Measurements from ENCODE around the gene GCN1. TPM values are rescaled to one million over a fixed set of nuclear protein-coding genes. Genes with fewer than 3 reads are reported as not detected.

The GCN1 gene
- total RNA-seq, 4 donors from 2014 or later: 50.5 to 106 (median 64.3) TPM

DNA sequence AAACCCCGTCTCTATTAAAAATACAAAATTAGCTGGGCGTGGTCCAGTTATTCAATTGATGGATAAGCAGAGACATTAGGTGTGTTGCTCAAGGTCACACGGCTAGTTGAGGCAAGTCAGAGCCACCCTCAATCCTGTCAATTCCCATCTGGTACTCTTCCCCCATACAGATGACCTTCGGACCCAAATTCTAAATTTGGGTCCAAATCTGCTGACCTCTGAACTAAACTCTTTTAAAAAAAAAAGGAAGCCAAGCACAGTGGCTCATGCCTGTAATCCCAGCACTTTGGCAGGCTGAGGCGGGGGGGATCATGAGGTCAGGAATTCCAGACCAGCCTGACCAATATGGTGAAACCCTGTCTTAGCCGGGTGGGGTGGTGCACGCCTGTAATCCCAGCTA, 23.9 kb downstream of the GCN1 start:
- H3K27me3 ChIP-seq: no peaks in the 10 kb centered on the region
- no peak overlapping the region for H3K4me3 ChIP-seq
- intact Hi-C loops (cut with DNase I; ENCODE audit: low total_unique reads): no loop called here
- no peak overlapping the region for H3K27ac ChIP-seq
- TF ChIP-seq, protein P1, sequence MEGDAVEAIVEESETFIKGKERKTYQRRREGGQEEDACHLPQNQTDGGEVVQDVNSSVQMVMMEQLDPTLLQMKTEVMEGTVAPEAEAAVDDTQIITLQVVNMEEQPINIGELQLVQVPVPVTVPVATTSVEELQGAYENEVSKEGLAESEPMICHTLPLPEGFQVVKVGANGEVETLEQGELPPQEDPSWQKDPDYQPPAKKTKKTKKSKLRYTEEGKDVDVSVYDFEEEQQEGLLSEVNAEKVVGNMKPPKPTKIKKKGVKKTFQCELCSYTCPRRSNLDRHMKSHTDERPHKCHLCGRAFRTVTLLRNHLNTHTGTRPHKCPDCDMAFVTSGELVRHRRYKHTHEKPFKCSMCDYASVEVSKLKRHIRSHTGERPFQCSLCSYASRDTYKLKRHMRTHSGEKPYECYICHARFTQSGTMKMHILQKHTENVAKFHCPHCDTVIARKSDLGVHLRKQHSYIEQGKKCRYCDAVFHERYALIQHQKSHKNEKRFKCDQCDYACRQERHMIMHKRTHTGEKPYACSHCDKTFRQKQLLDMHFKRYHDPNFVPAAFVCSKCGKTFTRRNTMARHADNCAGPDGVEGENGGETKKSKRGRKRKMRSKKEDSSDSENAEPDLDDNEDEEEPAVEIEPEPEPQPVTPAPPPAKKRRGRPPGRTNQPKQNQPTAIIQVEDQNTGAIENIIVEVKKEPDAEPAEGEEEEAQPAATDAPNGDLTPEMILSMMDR (IDR thresholded peaks at IDR 0.05): no peak
- TF ChIP-seq POLR2A (IDR thresholded peaks at IDR 0.05): no peak
- no peaks in the 10 kb centered on the region for H3K4me1 ChIP-seq
- DNase-seq: no peak
- H3K36me3 ChIP-seq: no peaks in the 10 kb centered on the region
- no peaks in the 10 kb centered on the region for H3K9me3 ChIP-seq

DNA sequence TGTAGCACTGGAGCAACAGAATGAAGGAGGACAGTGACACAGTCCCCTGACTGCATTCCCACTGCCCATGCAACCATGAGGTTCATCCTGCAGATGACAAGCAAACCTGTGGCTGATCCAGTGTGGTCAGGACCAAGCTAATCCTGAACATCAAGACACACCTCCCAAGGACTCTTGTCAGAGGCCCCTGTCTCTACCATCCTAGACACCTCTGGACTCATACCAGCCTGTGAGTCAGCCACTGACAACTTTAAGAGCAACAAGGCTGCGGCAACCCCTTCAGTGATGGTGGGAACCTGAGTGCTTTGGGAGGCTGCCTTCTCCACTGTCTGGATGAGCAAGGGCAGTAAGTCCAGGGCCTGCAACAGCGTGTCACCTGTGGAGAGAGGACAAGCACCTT, 24.6 kb downstream of the GCN1 start:
- Histone ChIP-seq H3K36me3 (no peaks in the 10 kb centered on the region), H3K27me3 (no peaks in the 10 kb centered on the region), H3K4me1 (no peaks in the 10 kb centered on the region), H3K4me3 (no peak overlapping the region), H3K27ac (no peak overlapping the region), H3K9me3 (no peaks in the 10 kb centered on the region)
- DNase-seq: no peak
- intact Hi-C loops (cut with DNase I; ENCODE audit: low total_unique reads): no loop called here
- TF ChIP-seq, protein P1 (IDR thresholded peaks at IDR 0.05): no peak
- TF ChIP-seq POLR2A (IDR thresholded peaks at IDR 0.05): no peak

DNA sequence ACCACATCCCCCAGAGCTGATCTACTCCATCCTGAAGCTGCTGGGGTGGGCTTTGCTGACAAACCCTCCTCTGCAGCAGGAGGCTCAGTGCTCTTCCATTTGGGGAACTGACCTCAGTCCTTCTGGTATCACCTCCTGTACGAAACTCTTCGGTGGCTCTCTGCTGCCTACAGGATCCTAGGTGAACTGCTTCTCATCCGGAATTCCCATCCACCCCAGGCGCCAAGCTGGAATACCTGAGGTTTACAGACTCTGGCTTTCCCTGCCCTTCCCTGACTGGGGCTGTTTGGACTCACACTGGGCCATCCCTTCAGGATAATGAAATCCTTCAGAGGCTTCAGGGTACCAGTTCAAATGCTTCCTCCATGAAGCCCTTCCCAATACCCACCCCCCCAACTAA, 26.2 kb downstream of the GCN1 start:
- DNase-seq: no peak
- Histone ChIP-seq H3K9me3 (no peaks in the 10 kb centered on the region), H3K4me3 (no peak overlapping the region), H3K36me3 (no peaks in the 10 kb centered on the region), H3K27ac (no peak overlapping the region), H3K27me3 (no peaks in the 10 kb centered on the region), H3K4me1 (no peaks in the 10 kb centered on the region)
- intact Hi-C loops (cut with DNase I; ENCODE audit: low total_unique reads): no loop called here
- TF ChIP-seq, protein P1 (IDR thresholded peaks at IDR 0.05): no peak
- TF ChIP-seq POLR2A (IDR thresholded peaks at IDR 0.05): no peak

DNA sequence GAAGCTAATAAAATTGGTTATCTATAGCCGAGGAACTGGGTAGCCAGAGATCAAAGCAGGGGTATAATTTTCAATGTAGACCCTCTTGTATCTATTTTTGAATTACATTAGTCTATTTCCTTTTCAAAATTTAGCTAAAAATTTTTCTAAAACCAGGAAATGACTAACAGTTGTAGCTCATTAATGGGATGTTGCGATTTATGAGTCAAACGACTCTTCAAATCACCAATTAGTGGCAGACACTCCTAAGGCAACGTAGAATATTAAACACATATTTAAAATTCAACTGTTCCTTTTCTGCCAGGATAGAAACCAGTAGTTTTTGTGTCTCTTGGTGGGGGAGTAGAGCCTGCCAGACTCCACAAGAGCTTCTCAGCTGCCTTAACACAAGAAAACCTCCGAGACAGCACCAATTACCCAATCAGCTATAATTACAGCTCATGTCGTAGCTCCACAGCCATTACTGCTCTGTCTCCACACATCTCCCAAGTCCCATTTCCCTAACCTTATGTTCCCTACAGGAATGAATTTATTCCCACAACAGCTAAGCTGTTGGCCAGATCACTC, 26.9 kb downstream of the GCN1 start:
- intact Hi-C loops (cut with DNase I; ENCODE audit: low total_unique reads): no loop called here
- no peaks in the 10 kb centered on the region for H3K36me3 ChIP-seq
- H3K27me3 ChIP-seq: no peaks in the 10 kb centered on the region
- DNase-seq: no peak
- no peak for TF ChIP-seq POLR2A (IDR thresholded peaks at IDR 0.05)
- TF ChIP-seq, protein P1 (IDR thresholded peaks at IDR 0.05): no peak
- no peaks in the 10 kb centered on the region for H3K9me3 ChIP-seq
- H3K4me3 ChIP-seq: no peak overlapping the region
- H3K27ac ChIP-seq: no peak overlapping the region
- no peaks in the 10 kb centered on the region for H3K4me1 ChIP-seq

DNA sequence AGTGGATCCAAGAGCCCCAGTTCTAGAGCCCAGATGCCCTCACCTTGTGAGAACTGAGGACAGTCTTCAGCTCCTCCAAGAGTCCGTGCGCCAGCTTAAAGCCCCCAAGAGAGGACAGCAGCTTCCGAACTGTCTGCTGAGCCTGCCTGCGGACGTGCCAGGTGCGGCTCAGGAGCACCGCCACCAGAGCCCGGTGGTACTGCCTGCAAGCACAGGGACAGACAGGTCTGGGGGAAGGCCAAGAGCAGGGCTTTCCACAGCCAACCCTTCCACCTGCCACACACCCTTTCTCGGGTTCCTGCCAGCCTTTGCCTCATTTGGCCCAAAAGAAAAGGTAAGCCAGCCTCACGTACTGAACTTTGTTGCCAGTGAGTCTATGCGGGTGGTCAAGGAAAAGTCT, 30.2 kb downstream of the GCN1 start:
- DNase-seq: no peak
- intact Hi-C loops (cut with DNase I; ENCODE audit: low total_unique reads): no loop called here
- no peaks in the 10 kb centered on the region for H3K36me3 ChIP-seq

More for the DNA sequence above, 30.2 kb downstream of the GCN1 start:
- Histone ChIP-seq H3K4me1 (no peaks in the 10 kb centered on the region), H3K4me3 (no peak overlapping the region), H3K27ac (no peak overlapping the region), H3K27me3 (no peaks in the 10 kb centered on the region), H3K9me3 (no peaks in the 10 kb centered on the region)
- TF ChIP-seq POLR2A (IDR thresholded peaks at IDR 0.05): no peak
- TF ChIP-seq, protein P1 (IDR thresholded peaks at IDR 0.05): no peak
